ENCODE measurements around the gene SP100.
"Not testable (repeated sequence)": the region's sequence is repeated elsewhere in the genome, so short reads cannot be mapped to it uniquely, and the experiment has no call there.

- TF ChIP-seq CTCF, POLR2A (IDR thresholded peaks at IDR 0.05): not testable (repeated sequence)
Observed at GRCh38 chr2:230439121-230439520, 23.1 kb downstream of the SP100 start.

All from uterus (tissue), 2 donors.